HG02938 (cell line): Measurements from ENCODE around the gene EEIG1.

Experiments
- ATAC-seq: cut with Tn5 transposase; IDR thresholded peaks from one replicate; pipeline ENCODE4 v1.9.1; 2021; ENCODE audit warnings: mild to moderate bottlenecking, moderate library complexity; ENCODE audit not compliant: unreplicated experiment

EEIG1 gene

DNA sequence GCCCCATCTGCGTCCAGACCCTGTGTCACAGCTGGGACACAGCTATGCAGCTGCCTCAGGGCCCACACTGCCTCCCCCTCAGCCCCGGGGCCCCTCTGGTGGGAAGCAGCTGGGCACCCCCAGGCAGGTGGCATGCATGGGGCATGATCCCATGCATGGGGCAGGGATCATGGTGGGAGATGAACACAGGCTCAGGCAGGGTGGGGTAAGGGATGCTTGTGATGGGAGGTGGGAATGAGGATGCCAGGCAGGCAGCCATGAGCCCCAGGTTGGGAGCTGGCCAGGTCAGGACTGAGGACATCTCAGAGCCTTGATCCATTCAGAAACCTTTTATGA is 19.7 kb downstream of the EEIG1 start:
- ATAC-seq, result no peak

DNA sequence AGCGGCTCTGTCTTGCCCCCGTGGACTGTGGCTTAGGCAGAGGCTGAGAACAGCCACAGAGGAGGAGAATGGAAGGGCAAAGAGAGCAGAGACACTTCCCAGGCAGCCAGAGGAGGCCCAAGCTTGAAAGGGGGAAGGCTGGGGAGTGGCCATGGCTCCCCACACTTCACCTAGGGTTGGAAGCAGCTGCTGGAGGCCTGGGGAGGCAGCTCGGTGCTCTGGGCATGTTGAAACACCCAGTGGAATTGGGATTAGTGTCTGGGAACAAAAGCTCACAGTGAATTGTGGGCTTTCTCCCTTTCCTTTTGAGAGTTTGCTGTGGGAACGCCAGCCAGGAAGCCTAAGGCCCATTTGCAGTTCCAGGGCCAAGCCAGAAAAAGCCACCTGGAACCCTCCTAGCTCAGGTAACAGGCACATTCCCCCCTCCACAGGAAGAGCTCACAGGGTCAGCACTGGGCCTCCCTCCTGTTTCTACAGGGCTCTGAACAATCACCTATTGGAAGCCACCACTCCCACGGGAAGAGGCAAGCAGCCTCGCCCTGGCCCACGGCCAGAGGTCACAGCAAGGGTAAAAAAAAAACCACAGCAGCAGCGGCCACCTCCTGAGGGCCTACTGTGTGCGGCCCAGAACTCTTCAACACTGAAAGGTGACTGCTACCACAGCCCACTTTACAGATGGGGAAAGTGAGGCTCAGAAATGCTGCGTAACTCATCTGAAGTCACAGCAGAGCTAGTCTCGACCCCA is 20.2 kb downstream of the EEIG1 start:
- no peak for ATAC-seq

GRCh38 chr9:127959841-127960409 is 20.9 kb downstream of the EEIG1 start:
- ATAC-seq, result no peak

DNA sequence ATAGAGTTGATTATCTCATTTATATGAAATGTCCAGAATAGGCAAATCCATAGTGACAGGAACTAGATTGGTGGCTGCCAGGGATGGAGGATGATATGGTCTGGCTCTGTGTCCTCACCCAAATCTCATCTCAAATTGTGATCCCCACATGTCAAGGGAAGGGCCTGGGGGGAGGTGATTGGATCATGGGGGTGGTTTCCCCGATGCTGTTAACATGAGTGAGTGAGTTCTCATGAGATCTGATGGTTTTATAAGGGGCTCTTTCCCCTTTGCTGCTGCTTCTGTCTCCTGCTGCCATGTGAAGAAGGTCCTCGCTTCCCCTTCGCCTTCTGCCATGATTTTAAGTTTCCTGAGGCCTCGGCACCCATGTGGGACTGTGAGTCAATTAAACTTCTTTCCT is 21.4 kb downstream of the EEIG1 start:
- no peak for ATAC-seq

DNA sequence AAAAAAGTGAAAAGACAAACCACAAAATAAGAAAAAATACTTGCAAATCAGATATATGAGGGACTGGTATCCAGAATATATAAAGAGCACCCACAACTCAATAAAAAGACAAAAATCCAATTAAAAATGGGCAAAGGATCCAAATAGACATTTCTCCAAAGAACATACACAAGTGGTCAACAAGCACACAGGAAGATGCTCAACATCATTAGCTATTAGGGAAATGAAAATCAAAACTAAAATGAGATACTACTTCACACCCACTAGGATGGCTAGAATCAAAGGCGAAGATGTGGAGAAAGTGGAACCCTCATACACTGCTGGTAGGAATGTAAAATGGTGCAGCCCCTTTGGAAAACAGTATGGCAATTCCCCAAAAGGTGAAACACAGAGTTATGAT is 22.1 kb downstream of the EEIG1 start:
- ATAC-seq, result no peak

DNA sequence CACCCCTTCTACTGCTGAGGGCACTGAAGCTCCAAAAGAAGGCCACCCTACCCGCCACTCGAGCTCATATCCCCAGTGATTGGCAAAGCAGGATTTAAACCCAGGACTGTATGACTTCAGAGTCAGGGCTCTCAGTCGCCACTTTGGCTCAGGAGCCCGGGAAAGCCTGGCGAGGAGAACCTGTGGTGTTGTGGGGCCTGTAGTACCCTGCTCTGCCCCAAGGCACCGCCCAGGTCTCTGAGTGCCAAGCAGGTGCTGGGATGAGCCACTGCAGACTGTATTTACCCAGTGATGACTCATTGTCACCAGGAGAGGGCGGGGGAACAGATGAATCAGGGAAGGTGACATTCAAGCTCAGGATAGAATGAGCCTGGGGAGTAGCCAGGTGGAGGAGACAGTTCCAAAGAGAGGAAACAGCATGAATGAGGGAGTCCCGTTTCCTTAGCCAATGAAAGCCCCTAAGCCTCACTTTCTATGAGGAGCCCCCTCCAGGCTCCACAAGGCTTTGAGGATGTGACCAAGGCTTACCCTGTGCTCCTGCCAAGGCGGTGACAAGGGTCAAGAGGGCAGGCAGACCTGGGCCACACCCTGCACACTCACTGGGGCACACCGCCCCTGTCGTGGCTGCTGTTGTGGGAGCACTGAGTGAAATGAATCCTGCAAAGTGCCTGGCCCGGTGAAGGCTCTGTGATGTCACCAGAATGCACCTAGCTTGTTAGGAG is 25.3 kb downstream of the EEIG1 start:
- no peak for ATAC-seq

DNA sequence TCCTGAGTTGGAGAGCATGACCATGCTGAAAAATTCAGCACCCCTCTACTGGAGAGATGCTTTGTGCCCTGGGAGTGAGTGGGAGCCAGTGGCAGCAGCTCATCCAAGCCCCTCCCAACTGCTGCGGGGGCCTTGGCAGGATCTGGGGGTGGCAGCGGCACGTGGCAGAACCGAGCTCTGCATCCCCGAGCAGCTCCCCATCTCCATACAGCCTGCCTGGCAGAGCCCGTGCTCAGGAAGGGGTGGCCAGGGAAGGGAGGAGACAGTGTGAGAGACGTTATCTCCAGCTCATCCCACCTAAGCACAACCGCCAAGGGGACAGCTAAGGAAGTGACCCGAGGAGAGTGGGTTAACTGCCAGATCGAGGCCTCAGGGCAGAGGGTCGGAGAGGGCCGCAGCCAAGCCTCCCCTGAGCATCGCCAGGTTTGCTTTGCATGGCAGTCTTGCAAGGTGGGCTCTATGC is 25.9 kb downstream of the EEIG1 start:
- ATAC-seq, result no peak

- ATAC-seq, result no peak
Measured at GRCh38 chr9:127953768-127954505, 26.9 kb downstream of the EEIG1 start.

DNA sequence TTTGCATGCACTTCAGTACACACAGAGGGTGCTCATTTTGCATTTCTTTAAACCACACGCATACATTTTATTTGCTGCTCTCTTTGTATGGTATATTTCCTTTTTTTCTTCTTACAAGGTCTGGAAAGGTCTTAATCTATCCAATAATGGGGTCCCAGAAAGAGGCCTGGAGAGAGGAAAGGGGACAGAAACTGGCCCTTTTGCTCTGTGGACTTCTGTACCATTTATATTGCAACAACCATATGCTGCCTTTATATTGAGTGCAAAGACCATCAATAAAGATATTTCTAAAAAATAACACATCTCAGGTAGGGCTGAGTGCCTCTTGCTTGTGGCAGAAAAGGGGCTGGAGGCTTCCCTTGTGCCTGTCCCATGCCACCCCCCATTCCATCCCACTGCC is 27.6 kb downstream of the EEIG1 start:
- ATAC-seq, result no peak

DNA sequence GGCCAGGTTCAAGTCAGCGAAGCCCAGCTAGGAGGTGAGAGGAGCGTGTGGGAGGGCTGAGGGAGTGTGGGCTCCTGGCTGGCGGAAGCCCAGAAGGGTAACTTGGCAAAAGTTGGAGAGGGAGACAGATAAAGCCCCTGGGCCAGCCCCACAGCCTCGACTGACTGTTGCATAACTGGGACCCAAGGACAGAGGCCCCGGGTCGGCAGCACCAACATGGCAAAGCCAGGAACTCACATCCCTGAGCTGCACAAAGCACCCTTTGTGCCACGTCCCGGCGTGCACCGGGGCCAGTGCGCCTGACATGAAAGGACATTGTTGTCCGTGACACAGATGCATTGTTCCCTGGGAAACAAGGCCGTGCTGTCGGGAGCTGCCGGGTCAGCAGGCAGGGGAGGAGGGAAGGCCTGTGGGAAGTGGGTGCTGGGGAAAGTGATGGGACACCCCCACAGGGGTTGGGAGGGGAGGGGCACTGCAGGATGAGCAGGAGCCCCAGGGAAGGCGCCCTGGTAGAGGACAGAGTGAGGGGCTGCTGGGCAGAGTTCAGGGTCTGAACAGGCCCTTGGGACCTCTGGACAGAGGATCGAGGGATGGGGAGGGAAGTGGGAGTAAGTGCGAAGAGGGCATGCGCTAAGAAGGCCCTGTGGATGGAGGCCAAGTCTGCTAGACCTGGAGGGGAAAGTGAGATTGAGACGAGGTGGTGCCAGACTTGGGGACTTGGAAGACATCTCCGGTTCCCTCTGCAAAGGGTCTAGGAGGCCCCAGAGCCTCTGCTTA is 30.1 kb downstream of the EEIG1 start:
- no peak for ATAC-seq

- no peak for ATAC-seq
Measured at GRCh38 chr9:127949827-127950512, 30.8 kb downstream of the EEIG1 start.

GRCh38 chr9:127947841-127948710 is 32.7 kb downstream of the EEIG1 start:
- ATAC-seq, result no peak

DNA sequence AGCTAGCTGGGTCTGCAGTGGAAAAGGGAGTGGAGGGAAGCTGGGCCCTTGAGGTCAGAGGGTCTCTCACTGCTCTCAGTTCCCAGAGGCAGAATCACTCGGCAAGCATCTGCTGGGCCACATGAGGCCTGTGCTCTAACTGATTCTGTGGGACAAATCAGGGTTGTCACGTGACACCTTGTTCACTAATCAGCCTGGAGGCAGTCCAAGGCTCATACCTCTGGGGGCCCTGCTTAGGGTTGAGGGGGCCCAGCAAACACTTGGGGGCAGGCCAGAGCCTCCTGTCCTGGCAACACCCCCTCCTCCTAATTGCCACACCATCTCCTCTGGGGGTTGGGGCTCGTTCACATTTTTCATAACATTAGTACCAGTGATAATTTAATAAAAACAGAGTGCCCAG is 34.1 kb downstream of the EEIG1 start:
- no peak for ATAC-seq

DNA sequence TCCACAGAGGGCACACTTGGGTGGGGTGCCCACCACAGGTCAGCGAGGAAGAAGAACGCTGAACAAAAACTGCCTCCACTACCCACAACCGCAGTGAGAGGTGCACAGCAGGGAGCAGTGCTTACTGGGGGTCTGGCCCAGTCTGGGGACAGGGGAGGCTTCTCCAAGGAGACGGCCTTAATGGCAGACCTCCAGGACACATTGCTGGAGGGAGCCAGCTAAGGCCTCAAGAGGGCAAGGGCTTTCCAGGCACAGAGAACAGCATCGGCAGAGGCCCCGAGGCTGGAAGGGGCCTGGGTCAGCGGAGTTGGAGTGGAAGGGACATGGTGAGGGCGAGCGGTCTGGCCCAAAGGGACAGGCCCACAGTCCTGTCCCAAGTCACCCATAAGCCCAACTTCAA is 34.8 kb downstream of the EEIG1 start:
- ATAC-seq, result no peak

DNA sequence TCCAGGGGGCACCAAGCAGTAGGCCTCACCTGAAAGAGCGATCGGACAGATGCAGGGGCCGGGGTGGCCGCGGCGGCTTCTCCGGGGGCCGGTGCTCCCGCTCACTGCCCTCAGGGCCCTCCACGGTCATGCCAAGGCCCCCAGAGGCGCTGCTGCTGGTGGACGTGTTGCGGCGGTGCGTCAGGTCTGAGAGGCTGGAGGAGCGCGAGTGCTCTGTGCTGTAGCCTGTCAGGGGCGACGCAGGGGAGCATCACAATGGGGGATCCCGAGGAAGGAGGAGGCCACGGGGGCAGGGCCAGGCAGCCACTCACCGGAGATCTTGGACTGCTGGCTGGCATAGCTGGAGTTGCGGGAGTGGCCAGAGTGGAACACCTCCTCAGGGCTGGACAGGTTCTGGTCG is 35.5 kb downstream of the EEIG1 start:
- ATAC-seq, result no peak

DNA sequence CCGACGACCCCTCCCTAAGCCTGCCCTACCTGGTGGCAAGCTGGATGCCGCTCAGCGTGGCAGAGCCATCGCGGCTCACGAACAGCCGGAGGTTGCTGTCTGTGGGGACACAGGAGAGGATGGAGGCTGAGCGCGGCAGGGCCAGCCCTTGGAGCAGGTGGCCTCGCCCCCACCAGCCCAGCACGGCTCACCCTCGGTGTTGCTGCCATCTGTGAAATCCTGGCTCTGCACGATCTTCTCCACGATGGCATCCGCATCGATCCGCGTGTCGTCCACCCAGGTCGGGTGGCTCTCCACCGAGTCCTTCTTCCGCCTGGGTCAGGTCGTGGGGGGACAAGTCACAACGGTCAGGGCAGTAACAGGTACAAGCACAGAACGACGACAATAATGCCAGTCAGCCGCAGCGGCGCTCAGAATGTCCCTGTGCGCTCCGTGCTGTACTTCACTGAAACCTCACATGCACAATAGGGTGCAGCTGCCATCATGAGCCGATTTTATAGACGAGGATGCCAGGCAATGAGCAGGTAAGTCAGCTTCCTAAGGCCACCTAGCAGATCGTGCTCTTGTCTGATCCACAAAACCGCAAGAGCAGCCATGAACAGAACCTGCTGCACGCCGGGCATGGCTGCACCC is 36.1 kb downstream of the EEIG1 start:
- no peak for ATAC-seq

DNA sequence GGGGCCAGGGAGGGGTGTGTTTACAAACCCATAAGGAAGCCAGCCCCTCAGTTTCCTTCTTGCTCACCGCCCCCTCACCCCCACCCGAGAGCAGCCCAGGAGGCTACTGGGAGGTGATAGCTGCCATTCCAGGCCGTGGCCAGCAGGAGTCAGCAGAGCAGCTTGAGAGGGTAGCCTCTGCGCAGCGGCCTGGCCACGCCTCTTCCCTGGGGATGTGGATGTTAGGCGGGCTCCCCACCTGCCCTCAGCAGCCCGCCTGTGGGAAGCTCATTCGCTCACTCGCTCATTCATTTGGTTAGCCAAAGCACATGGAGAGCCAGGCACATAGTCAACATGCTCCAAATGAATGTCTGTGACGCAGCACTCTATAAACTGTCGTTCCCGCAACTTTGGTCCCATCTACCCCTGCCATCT is 37.1 kb downstream of the EEIG1 start:
- no peak for ATAC-seq

- no peak for ATAC-seq
Measured at GRCh38 chr9:127943011-127943662, 37.7 kb downstream of the EEIG1 start.
